GM12878 (cell line): ENCODE measurements around the gene CDC25C.

Experiments
- BMI1 ChIP-seq: fragments of 450-650 bp; IDR thresholded peaks from 2 replicates; pipeline ENCODE4 v1.6.1; 2016; ENCODE audit warnings: mild to moderate bottlenecking, moderate library complexity, borderline replicate concordance
- CHD1 ChIP-seq: IDR thresholded peaks from 2 replicates; pipeline ENCODE4 v1.6.1; 2012; ENCODE audit warnings: low read depth, low read length, improper control_type of control experiment
- FOXK2 ChIP-seq: fragments of 450-650 bp; IDR thresholded peaks from 2 replicates; pipeline ENCODE4 v1.6.1; 2017; ENCODE audit warnings: mild to moderate bottlenecking, moderate library complexity
- GABPA ChIP-seq: IDR thresholded peaks from 2 replicates; pipeline ENCODE4 v1.6.1; 2014; ENCODE audit warnings: antibody characterized with exemption, low read depth, mild to moderate bottlenecking, inconsistent platforms
- POLR2A ChIP-seq: IDR thresholded peaks from 2 replicates; pipeline ENCODE4 v1.6.1; 2011; ENCODE audit warnings: low read depth, mild to moderate bottlenecking, low read length
- TF ChIP-seq, protein P1 (sequence below), 3 experiments: IDR thresholded peaks in 2 of 3; conservative IDR thresholded peaks in 1 of 3; 2 replicates each; pipeline ENCODE4 v1.5.1; 2011; ENCODE audit warnings: low read depth in 3 of 3, low read length in 3 of 3, mild to moderate bottlenecking in 3 of 3, control low read depth in 2 of 3, moderate library complexity in 2 of 3, inconsistent platforms in 1 of 3, mixed read lengths in 1 of 3; ENCODE audit not compliant: control insufficient read depth in 2 of 3, insufficient read depth in 1 of 3; ENCODE audit errors: extremely low read depth in 1 of 3

GRCh38 chr5:138353560-138354080 lies 22.0 kb upstream of the CDC25C start:
- TF ChIP-seq POLR2A: no peak
- TF ChIP-seq BMI1: no peak
- no peak for TF ChIP-seq CHD1
- TF ChIP-seq, protein P1, sequence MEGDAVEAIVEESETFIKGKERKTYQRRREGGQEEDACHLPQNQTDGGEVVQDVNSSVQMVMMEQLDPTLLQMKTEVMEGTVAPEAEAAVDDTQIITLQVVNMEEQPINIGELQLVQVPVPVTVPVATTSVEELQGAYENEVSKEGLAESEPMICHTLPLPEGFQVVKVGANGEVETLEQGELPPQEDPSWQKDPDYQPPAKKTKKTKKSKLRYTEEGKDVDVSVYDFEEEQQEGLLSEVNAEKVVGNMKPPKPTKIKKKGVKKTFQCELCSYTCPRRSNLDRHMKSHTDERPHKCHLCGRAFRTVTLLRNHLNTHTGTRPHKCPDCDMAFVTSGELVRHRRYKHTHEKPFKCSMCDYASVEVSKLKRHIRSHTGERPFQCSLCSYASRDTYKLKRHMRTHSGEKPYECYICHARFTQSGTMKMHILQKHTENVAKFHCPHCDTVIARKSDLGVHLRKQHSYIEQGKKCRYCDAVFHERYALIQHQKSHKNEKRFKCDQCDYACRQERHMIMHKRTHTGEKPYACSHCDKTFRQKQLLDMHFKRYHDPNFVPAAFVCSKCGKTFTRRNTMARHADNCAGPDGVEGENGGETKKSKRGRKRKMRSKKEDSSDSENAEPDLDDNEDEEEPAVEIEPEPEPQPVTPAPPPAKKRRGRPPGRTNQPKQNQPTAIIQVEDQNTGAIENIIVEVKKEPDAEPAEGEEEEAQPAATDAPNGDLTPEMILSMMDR (IDR thresholded peaks at IDR 0.05 in 2 of 3, conservative IDR thresholded peaks at IDR 0.05 in 1 of 3; ENCODE audit: control insufficient read depth in 2 of 3, extremely low read depth in 1 of 3, insufficient read depth in 1 of 3, low read depth in 3 of 3, low read length in 3 of 3): no peak
- no peak for TF ChIP-seq GABPA
- no peak for TF ChIP-seq FOXK2
